HG03432 (cell line): ENCODE measurements around the gene FBN1.

Experiments used
- ATAC-seq: cut with Tn5 transposase; IDR thresholded peaks from one replicate; pipeline ENCODE4 v1.9.1; 2021; ENCODE audit warnings: mild to moderate bottlenecking, moderate library complexity; ENCODE audit not compliant: unreplicated experiment

FBN1 gene

DNA sequence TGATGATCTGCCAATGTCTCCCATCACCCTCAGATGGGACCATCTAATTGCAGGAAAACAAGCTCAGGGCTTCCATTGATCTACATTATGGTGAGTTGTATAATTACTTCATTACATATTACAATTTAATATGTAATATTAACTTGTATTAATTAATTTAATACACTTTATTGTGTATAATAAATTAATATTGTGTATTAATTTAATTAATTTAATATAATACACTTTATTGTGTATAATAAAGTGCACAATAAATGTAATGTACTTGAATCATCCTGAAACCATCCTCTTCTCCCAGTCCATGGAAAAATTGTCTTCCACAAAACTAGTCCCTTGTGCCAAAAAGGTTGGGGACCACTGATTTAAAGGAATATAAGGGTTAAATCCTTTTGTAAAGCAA is 123.4 kb downstream of the FBN1 start:
- no peak for ATAC-seq

DNA sequence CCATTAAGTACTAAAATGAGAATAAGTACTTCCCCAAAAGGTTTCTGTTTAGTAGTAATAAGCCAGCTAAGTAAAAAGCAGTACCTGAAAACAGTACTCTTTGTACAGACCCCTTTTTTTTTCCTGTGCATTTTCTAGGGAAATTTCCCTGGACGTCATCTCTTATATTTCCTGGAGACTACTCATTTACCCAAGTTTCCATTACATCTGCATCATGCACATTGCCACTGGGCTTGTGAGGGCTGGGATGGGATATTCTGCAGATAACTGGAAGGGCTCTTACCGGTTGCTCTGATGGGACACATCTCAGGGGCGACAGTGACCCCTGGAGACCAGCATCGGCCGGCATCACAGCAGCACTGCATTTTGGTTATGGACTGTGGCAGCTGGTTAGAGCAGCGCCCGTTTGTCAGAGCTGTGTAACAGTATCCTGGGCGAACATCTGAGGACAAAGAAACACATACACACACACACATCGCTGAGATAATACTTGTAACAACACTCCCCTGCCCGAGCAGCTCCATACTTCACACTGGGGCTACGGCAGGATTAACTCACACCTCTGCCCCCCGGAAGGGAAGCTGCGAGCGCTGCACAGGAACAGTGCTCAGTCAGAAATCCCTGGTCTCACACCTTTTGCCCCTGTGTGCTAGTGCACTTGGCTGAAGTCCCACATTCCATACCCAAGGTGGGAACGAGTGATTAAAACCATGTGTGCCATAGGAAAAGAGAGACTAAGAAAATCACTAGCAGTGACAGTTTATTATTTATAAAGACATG is 124.9 kb downstream of the FBN1 start:
- ATAC-seq = no peak

DNA sequence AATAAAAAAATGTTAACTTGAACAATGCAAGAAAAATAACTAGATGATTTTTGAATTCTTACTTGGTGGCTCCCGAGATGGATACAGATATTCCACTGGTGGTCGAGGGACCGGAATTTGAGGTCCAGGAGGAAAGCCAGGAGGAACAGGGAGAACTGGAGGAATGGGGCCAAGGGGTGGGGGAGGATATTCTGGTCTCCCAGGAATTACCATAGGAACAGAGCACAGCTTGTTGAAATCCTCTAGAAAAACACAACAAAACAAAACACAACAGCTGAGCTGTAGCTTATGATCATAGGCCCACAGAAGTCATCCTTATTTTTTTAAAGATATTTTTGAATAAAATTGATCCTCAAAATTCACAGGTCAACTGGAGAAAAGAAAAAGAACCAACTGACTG is 129.4 kb downstream of the FBN1 start:
- no peak for ATAC-seq

DNA sequence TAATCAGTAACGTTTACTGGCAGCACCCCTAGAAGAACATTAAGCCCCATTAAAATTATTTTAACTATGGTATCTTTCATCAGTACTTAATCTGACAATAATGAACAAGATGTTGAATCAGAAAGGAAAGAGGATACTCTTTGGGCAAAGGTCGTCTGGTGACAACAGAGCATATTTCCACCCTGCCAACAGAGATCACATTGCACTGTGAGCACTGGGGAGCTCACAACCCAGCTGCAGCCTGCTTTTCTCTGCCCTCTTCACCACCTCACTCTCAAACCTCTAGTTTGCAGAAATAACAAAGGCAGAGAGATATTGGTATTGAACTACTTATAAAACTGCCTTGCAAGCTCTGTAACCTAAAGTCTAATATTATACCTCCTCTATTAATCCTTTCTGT is 130.0 kb downstream of the FBN1 start:
- no peak for ATAC-seq

DNA sequence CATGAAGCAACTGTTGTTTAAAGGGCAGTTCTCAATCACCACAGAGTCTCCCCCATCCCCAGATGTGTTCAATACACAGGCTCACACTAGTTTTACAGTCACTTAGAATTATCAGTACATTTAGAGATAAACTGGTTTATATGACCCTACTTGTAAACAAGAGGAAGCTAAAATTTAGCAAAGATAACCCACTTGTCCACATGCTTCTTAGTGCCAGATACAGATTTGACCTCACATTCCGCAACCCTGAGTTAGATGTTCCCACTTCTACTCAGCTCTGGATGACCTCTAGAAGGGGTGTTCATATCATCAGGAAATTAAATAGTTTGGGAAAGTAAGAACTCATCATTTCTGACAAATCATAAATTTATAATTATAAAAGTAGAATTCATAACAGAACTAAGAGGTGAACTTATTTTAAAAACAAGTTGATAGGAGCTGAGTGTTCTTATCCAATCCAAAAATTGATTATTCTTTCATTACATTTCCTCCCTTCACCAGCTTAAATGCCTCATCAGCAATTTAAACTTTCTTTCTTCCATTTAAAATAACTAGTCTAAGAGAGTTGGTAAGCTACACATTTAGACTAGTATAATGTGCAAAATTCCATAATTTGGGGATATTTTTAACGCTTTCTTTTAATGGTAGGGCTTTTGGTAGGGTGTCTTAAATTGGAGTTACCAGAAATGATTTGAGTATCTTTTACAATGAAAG is 131.2 kb downstream of the FBN1 start:
- ATAC-seq = no peak

DNA sequence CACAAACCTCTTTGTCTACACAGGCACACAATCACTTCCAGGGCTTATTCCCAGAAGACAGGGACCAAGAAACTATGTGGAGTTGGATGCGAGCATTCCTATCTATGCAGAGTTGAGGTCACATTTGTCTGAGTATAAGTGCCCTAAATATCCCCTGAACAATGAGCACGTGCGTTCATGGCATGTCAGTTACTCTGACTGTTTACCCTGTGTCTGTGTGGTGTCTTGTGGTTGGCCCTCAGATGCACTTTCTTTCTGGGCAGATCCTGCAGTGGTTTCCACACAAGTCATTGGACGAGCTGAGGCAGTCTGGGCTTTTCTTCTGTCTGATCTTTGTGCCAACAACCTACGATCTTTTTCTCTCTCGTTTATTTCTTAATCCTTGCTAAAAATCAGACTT is 134.5 kb downstream of the FBN1 start:
- ATAC-seq = no peak

DNA sequence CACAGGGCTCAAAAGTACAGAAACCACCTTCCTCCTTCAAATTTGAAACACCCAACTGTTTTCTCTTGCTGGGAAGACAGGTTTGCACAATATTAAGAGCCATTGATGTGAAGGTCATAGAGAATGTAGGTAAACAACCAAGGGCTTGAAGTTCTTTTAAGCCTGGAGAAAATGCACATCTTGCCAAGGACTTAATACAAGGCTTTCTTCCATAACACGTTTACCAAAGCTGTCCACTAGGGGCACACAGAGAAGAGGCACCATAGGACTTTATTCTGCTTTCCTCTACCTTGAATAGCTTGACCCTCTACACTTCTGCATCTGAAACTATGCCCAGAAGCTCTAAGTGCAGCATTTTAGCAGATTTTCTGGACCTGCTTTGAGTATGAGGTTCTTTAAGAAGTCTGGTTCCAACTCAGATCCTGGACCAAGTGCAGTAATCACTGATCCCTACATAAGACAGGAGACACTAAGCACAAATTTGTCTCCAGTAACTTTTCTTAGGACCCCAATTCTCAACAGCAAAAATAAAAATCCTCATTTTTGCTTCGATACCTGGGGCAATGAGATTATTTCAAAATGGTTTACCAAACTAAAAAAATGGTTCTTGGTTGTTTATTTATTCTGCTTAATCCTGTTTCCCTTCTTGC is 138.0 kb downstream of the FBN1 start:
- ATAC-seq = peak; percentile 84

DNA sequence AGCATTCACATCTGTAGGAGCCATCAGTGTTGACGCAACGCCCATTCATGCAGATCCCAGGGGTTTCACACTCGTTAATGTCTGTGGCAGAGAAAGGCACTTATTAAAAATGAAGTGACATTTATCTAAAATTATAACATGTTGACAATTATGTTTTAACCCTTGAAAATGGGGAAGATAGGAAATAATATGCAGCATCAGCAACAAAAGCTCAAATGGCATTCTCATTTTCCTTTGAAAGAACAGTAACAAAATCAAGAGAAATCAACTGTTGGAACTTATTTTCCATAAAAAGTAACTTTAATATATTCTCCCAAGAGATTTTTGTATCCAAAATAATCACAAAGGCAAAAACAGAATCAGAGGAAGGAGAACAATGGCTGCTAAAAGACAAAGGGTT is 140.4 kb downstream of the FBN1 start:
- no peak for ATAC-seq

DNA sequence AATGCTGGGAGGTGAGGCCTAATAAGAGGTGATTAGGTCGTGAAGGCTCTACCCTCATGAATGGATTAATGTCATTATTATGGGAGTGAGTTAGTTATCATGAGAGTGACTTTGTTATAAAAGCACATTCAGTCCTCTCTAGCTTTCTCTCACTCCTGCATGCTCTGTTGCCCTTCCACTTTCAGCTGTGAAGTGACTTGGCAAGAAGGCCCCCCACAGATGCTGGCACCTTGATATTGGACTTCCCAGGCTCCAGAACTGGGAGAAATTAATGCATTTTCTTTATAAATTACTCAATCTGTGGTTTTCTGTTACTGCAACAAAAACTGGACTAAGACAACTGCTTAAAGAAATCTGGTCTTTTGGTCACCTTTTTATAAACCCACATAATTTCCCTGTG is 144.3 kb downstream of the FBN1 start:
- ATAC-seq = peak; percentile 69

DNA sequence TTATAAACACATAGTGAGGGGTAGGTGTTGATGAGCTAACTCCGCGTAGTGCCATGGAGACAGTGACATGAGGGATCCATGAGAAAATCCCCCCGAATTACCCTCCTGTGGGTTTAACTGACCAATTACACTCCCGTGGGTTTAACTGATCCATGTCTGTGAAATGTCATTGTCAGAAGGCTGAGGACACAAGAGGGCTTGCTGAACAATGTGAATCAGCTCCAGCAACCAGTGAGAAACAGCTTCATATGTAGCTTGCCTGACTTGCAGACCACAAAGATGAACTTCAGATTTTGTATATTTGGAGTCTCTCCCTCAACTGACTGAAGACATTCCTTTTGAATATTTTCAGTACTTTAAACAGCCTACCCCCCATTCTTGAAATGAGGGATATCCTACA is 144.9 kb downstream of the FBN1 start:
- no peak for ATAC-seq

DNA sequence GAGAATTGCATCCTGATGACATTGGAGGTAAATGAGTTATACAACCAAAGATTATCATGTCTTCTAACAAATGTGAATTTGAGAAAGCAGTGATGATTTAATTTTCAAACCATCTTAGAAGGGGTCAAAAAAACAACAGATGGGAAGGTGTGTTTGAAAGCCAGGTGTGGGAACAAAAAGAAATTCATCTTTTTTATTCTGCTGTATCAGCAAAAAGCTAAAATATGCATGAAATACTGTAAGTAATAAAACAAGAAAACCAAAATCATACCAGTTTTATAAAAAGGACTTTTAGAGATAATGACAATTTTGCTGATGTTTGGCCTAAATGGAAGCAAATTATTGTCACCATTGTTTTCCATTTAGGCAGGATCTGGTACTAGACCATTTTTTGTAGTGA is 145.5 kb downstream of the FBN1 start:
- no peak for ATAC-seq

DNA sequence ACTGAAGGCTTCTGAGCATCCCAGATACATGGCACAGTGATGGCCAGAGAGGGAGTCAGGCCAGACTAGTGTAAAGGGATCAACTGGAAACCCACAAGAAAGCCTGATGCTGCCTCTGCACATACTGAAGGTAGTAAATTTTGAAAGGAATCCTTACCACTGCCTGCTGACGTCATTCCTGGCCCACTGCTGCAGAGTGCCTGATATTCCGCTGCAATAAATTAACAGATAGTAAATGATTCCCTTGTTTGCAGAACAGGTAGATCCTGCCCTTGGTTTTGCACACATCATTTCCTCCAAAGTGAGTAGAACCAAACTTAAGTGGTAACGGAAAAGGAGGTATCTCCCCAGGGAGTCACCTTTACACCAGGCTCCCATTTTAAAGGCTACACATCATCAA is 146.7 kb downstream of the FBN1 start:
- ATAC-seq = no peak

DNA sequence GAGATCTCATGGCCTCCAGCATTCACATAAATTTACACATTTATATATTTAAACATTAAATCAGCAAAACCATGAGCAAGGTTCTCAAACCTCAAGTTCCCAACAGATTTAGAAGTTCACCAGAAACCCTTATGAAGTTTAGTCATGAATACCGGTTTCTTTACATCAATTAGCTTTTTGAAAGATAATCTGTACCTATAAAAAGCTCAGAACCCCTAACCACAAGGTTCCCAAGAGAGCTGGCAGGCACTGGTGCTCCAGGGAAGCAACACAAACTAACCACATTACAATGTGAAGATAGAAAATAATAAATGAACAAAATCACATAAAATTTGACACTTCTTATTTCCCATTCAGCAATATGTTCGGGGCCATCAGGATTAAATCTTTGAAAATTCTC is 150.9 kb downstream of the FBN1 start:
- ATAC-seq = no peak

DNA sequence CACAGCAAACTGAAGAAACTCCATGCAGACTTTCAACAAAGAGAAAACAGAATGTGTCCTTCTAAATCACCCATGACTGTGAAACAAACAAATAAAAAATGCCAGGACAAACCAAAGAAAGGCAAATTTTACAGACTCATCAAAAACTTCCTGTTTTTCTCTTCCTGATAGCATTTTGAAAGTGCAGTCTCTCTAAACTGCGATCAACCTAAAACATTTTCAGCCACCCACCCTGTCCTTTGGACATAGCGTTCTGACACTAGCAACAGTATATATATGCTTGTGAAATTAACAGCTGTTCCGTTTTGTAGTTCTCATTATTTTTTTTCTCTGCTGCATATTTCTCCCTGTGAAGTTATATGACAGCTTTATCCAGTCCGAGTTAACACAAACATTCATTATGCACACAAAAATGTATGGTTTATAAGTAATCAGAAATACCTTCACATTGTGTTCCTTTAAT is 151.7 kb downstream of the FBN1 start:
- ATAC-seq = no peak

DNA sequence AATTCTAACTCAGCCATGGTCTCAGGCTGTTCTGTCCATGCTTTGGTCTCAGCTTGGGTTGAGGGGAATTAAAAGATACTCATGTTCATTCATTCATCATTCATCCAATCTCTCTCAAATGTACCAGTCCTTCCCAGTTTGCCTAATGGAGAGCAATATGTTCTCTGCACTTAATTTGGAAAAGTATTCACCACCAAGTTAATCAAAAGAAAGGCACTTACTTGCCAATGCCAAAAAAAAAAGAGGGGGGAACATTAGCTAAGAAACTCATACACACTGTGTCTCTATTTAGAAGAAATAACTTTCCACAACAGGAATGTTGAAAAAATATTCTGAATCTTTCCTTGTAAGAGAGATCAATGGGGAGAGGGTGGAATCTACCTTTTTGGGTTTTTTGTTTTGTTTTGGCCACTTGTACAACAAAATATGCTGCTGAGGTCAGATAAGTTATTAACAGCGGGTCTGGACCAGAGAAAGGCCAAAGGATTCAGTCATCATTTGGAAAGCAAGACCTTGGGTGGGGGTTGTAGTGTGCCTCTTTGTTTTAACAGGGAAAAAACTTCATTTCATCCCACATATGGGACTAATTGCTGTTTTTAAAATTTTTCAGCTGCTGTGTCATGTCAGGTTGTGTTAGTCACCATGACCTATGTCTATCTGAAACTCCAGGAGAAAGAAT is 152.3 kb downstream of the FBN1 start:
- ATAC-seq = no peak

DNA sequence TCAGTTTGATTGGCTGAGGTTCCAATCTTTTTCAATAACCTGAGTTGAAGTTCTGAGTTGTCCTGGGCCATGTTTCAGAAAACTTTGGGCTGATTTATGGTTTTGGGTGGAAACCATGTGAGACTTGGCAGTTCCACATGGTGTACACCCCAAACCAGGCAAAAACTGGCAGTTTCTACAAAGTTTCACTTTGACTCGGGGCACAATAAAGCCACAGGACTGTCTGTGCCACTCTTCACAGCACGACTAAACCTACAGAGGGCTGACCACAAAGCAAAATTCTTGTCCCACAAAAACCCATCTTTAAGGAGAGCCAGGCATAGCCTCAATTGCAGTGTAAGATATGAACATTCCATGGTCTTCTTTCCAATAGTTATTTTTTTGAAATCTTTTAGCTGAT is 159.3 kb downstream of the FBN1 start:
- ATAC-seq = peak; percentile 55

DNA sequence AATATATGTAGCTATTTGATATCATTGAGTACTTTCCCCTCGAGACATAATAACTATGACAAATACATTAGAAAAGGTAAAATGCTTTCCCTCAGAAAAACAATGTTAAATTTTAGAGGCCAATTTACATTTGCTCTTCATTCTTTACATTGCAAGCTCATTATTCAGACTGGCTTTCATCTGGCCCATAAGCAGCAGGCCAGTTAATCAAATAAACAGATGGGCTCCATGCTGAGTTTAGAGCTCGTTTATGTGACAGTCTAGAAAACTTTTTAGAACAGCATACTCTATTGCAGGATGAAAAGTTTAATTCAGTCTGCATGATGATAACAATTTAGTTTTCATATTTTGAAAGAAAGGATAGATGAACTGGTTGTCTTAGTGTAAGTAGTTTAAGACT is 163.7 kb downstream of the FBN1 start:
- no peak for ATAC-seq

DNA sequence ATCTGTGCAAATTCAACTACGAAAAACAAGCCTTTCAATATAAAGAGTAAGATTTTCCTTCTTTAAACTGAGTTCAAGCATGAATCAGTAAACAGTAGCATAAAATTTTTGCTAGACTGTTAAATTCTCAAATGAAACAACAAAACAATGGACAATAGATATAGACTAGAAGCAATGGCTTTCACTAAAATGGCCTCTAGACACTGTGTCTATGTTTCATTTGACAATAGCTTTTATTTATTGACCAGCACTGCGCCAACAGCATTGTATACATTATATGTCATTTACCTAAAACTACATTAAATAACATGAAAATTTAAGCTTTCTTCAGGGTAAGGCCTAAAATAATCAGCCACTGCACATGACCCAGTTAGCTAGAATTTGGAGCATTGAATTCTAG is 165.8 kb downstream of the FBN1 start:
- no peak for ATAC-seq

DNA sequence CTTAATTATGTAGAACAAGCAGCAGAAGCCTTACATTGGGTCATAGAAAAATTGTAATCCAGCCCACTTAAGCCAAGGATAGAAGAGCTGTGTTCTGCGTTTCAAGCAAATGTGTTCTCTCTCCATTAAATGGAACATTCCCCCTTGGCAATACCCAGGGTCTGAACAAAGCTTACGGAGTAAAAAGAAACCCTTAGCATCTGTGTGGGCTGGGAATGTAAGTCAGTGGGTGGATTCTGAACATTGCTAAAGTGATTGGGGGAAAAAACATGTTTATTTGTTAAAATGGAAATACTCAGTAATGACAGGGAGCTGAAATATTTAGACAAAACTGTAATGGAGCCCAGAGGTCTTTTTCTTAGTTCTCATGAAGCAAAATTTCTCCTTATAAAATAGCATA is 166.9 kb downstream of the FBN1 start:
- no peak for ATAC-seq

DNA sequence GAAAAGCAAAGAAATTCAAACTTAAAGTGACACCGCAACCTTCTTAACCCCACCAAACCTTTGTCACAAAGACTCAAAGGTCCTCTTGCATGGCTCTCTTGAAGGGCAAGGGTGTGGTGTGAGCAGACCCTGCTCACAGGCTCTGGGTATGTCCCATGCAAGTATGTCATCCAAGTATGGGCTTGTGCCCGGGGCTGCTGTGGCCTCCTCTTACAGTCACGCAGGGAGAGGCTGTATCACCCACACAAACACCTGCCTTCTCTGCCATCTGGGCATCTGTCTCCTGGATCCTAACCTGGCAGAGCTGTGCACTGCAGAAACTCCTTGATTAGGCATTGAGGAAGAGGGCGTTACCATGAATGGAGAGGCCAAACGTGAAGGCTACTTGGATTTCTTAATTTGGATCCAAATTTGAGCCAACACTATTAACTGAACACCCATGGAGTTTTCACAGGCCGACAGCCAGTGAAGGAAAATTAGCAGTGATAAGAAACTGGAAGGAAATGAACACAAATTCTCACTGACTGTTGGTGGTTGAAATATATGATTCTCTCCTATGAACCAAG is 167.6 kb downstream of the FBN1 start:
- no peak for ATAC-seq
